Activated naive CD8-positive, alpha-beta T cell treated with anti-CD3 and anti-CD28 coated beads, Interleukin-2, amount 50 U/mL, for 16 hours (primary cell): ENCODE results near the gene TSPO.

Experiments used
- DNase-seq: peaks from one replicate; pipeline ENCODE4 v3.0.0-alpha.2; 2020; ENCODE audit warnings: low read depth, low spot score

Gene TSPO

GRCh38 chr22:43201486-43202219 is 50.3 kb downstream of the TSPO start:
- no peak for DNase-seq

DNA sequence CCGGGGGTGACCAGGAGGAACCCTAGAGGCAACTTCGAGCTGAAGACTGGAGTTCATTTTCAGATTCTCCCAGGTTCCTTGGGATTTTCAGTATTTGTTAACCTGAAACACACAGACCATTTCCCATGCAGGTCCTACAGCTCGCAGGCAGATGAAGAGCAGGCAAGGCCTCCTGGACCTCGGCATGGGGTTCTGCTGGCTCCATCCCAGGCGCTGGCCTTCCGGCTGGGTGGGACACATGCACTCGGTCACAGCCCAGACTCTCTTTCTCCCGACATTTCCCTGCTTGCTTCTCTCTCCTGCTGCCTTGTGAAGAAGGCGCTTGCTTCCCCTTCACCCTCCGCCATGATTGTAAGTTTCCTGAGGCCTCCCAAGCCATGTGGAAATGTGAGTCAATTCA is 51.0 kb downstream of the TSPO start:
- DNase-seq, result no peak

DNA sequence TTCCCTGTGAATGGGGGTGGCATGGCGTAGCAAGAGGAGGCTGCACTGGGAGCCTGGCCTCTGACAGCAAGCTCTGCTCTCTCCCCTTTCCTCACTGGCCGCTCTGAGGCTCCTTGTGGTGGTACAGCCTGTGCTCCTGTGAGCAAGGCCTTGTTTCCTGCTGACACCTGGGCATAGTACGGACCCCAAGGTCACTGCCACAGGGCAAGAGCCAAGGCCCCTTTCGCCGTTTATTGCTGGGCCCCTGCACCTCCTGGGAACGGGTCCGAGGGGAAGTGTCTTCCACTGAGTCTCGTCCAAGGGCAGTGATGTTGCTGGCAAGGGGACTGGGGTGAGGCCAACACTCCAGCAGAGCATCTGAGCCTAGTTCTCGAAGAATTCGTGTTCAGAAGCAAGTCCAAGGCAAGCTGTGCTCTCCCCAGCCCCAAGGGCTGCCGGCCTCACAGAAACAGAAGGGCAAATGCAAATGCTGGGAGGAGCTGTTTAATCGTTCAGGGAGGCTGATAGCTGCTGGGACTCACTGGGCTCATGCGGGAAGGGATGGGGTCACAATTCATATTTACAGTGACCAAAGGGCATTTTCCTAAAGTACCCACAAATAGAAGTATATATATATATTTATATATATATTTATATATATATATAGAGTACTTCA is 51.5 kb downstream of the TSPO start:
- no peak for DNase-seq

DNA sequence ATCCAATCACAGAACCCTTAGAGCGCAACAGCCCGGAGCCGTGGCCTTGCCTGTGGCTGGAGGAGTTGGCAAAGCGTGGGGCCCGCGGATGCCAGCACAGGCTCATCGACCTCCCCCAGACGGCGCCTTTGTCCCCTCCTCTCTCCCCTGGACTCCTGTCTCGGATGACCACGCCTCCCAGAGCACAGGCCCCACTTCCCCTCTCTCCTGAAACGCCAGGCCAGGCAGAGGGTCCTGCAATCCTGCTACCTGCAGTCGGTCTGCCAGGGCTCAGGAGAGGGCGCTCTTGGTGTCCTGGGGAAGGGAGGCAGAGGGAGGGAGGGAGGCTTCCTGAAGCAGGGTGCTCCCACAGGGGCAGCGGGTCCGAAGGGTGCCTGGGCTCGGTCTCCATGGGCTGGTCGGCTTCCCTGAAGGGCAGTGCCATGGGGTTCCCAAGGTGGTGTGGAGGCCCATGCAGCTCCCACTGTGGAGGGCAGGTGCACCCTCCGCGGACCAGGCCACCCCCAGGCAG is 52.2 kb downstream of the TSPO start:
- no peak for DNase-seq

DNA sequence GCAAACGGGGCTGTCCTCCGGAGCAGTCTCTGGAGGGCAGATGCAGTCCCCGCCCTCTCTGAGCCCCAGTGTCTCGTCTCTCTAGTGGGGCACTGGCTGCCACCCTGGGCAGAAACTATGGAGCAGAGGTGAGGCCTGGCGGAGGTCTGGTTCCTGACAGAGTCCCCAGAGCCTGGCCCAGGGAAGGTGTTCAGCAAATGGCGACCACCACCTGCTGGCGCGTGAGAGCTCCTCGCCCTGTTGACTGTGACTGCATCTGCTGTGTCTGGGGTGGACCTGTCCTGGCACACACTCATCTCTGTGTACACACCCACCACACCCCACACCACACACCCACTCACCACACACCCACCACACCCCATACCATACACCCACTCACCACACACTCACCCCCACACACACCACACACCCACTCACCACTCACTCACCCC is 53.9 kb downstream of the TSPO start:
- DNase-seq, result no peak

DNA sequence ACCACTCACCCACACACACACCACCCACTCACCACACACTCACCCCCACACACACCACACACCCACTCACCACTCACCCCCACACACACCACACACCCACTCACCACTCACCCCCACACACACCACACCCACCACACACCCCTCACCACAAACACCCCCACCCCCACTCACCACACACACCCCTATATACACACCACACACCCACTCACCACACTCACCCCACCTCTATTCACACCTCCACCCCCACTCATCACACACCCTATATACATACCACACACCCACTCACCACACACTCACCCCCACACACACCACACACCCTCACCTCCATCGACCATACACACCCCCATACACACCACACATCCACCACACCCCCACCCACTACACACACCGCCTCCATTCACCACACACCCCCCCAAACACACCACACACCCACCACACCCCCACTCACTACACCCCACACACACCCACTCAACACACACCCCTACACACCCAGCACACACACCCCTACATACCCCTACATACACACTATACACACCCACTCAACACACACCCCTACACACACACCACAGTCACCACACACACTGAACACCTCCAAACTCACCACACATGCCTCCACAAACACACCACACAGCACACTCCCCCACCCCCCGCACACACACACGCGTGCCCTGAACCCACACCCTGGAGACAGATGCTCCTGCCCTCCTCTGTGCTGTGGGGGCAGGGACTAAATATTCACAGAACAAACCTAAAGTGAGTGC is 54.6 kb downstream of the TSPO start:
- DNase-seq, result no peak

DNA sequence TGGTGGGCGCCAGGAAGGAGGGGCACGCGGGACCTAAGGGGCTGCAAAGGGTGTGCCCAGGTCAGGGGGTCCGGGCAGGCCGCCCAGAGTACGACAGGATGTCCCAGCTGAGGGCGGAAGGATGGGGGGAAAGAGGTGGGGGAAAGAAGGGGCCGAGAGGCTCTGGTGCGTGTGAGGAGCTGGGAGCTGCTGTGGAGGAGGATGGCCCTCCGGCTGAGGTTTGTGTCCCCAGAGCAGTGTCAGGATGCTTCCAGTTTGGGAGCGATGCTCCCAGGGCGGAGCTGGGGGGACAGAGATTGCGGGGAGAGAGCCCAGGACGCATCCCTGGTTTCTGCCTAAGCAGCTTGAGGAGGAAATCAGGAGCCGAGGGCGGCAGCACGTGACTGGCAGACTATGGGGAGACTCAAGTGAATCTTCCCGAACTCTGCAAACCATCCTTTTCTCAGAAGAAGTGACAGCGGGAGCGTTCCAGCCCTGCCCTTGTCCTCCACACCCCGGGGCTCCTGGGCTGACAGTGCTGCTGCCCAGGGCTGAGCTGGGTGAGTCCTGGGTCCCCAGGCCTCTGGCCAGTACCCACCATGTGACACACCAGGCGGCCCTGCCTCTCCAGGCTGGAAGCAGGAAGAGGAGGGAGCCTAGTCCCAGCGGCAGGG is 55.3 kb downstream of the TSPO start:
- DNase-seq, result no peak

DNA sequence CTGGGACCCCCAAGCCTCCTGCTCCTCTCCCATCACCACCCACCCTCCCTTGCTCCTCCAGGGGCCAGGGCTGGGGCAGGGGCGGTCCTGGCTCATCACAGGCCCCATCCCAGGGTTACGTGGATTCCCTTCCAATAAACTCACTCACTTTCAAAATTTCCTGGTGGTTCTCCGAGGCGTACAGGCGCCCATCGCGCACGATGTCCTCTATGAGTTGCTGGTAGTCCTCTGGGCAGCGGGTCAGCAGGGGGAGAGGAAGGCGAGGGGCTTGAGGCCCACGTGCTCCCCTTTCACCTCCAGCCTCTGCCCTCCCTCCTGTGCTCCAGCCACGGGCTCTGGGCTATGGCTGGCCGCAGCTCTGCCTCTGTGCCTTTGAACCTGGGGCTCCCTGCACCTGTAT is 56.0 kb downstream of the TSPO start:
- DNase-seq, result no peak

DNA sequence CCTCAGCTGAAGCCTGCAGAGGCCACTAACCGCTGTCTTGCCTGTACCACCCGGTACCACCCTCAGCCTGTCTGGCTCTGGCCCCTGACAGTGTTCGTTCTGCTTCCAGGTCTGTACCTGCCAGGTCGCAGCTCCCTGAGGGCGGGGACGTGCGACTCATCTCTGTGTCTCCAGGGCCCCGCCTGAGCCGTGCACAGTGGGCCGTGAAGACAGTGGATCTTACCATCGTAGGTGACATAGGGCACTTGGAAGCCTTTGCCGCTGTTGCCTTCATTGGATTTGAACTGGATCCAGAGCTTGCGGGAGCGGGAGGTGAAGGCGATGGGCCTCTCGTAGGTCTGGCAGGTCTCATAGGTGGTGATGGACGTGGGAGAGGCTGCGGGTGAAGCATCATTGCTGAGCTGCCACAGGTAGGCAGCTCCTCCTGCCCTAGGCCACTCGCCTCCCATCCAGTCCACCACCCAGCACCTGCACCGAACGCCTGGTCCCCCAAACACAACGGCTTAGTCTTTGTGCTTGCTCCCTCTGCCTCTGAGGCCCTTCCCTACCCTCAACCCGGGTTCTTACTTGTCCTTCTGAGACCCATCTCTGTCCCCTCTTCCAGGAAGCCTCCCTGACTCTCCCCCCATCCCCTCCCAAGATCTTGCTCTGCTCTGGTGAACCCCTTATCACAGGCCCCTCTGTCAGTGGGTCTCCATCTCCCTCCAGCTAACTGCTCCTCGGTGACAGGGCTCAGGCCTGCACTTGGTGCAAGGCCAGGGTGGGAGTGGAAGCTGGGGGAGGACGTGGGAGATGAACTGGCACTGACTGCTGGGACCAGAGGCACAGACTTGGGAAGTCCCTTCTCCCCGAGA is 56.7 kb downstream of the TSPO start:
- no peak for DNase-seq

DNA sequence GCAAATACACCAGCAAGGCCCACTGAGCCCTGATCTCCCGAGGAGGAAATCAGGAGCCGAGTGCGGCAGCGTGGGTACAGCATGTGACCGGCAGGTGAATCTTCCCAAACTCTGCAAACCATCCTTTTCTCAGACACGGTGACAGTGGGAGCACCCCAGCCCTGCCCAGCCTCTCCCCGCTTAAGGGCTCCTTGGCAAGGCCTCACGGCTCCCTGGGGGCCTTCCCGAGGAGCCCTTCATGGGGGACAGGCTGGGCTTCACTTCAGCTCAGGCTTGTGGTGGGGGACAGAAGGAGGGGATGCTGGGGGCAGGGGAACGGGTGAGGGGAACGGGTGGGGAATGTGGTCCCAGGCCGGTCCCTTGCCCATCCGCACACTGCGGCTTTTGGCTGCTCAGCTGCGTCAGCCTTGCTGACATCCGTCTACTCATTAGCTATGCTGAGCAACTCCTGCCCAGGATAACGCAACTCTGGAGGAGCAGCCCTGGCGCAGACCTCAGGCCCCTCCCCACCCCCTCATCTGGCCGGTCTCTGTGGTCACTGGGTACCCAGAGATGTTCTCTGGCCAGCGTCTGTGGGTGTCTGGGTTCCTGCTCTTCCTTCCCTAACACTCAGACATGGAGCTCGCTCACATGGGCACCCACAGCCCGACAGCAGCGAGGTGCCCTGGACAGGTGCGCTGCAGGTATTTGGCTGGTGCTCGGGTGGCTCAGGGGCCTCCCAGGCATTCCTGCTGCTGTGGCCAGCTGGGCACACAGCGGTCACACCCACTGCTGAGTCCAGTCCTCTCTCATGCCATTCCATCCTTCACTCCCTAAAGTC is 57.6 kb downstream of the TSPO start:
- no peak for DNase-seq

GRCh38 chr22:43209523-43209890 is 58.1 kb downstream of the TSPO start:
- no peak for DNase-seq

- no peak for DNase-seq
Measured at GRCh38 chr22:43209971-43210370, 58.6 kb downstream of the TSPO start.

GRCh38 chr22:43210631-43211515 is 59.5 kb downstream of the TSPO start:
- DNase-seq, result no peak

- no peak for DNase-seq
Measured at GRCh38 chr22:43211941-43212433, 60.6 kb downstream of the TSPO start.

DNA sequence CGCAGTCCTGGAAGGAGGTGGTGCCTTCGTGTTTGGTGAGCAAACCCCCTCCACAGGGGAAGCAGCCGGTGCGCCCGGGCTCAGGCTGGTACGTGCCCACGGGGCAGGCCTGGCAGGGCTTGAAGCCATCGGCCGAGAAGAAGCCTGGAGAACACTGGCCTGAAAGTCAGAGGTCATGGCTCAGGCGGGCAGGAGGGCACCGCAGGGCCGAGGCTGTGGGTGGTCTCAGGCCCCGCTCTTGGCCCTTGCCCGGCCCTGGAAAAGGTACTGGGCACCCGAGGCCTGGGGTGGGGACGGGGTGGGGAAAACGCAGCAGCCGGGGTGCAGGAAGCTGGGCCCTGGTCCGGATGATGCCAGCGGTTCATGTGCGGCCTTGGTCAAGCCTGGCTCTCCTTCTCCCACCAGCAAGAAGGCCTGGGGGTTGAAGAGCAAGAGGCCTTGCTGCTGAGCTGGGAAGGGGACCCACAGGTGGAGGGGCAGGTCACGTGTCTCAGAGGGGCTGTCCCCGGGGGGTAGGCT is 61.1 kb downstream of the TSPO start:
- no peak for DNase-seq
